GM21723 (cell line): ENCODE results near the gene ZNF45.
"Not testable (repeated sequence)": the region's sequence is repeated elsewhere in the genome, so short reads cannot be mapped to it uniquely, and the experiment has no call there.

Source experiments
- ATAC-seq: cut with Tn5 transposase; IDR thresholded peaks from one replicate; pipeline ENCODE4 v1.9.1; 2021; ENCODE audit warnings: mild to moderate bottlenecking, moderate library complexity; ENCODE audit not compliant: unreplicated experiment

ZNF45 gene

GRCh38 chr19:43934985-43935708, at the start of gene ZNF45:
ZNF45 (minus strand) TSS chr19:43935282; CDS start chr19:43922185, 13,097 bp downstream.
- ATAC-seq, result peak; percentile 97

- no peak for ATAC-seq
These were observed 49.6 kb upstream of the ZNF45 start for GRCh38 chr19:43984687-43985000.

- ATAC-seq, result peak; percentile 84
These were observed 49.0 kb upstream of the ZNF45 start, which contains the start of gene ZNF155 for GRCh38 chr19:43983912-43984686. ZNF155 (plus strand) TSS chr19:43984188; CDS start chr19:43988544, 4,356 bp downstream.

GRCh38 chr19:43983544-43983911, 48.4 kb upstream of the ZNF45 start:
- no peak for ATAC-seq

- ATAC-seq, result no peak
These were observed 41.6 kb upstream of the ZNF45 start for GRCh38 chr19:43976732-43977131.

GRCh38 chr19:43966079-43966694, 31.1 kb upstream of the ZNF45 start:
- ATAC-seq, result no peak

GRCh38 chr19:43960411-43960810, 25.3 kb upstream of the ZNF45 start:
- no peak for ATAC-seq

- no peak for ATAC-seq
These were observed 22.8 kb upstream of the ZNF45 start for GRCh38 chr19:43957891-43958290.

GRCh38 chr19:43956827-43957226, 21.7 kb upstream of the ZNF45 start:
- no peak for ATAC-seq

- ATAC-seq, result peak; percentile 92
These were observed 16.0 kb upstream of the ZNF45 start, which contains the start of gene ZNF221 for GRCh38 chr19:43950834-43951645. ZNF221 (plus strand) TSS chr19:43951228; CDS start chr19:43962727, 11,499 bp downstream.

GRCh38 chr19:43949803-43950202, 14.7 kb upstream of the ZNF45 start:
- not testable (repeated sequence) for ATAC-seq

GRCh38 chr19:43947412-43947811, 12.3 kb upstream of the ZNF45 start:
- ATAC-seq, result not testable (repeated sequence)

- ATAC-seq, result no peak
These were observed 6.1 kb upstream of the ZNF45 start for GRCh38 chr19:43941209-43941608.

GRCh38 chr19:43940719-43941118, 5.6 kb upstream of the ZNF45 start:
- no peak for ATAC-seq

GRCh38 chr19:43939557-43940260, 4.6 kb upstream of the ZNF45 start:
- no peak for ATAC-seq

- no peak for ATAC-seq
These were observed 1.1 kb upstream of the ZNF45 start for GRCh38 chr19:43936188-43936587.

GRCh38 chr19:43934055-43934984, 762 bp downstream of the ZNF45 start:
- ATAC-seq, result no peak

GRCh38 chr19:43928820-43929219, 6.3 kb downstream of the ZNF45 start:
- no peak for ATAC-seq

GRCh38 chr19:43923875-43924274, 11.2 kb downstream of the ZNF45 start:
- ATAC-seq, result no peak
